IPS-20b (cell line): ENCODE data around the gene LIMS2.

Experiments used
- H3K27ac ChIP-seq: one replicate; pipeline ENCODE4 v1.5.1; 2013; ENCODE audit warnings: low read length
- H3K27me3 ChIP-seq: 2 replicates; pipeline ENCODE4 v1.6.1; 2013; ENCODE audit warnings: mild to moderate bottlenecking, low read length, inconsistent platforms; ENCODE audit not compliant: insufficient read depth
- H3K36me3 ChIP-seq: 2 replicates; pipeline ENCODE4 v1.6.1; 2013; ENCODE audit warnings: low read depth, mild to moderate bottlenecking, inconsistent platforms, low read length, moderate library complexity; ENCODE audit not compliant: insufficient read depth
- H3K4me1 ChIP-seq: 2 replicates; pipeline ENCODE4 v1.6.1; 2013; ENCODE audit warnings: mild to moderate bottlenecking, control low read depth, inconsistent platforms, low read length, moderate library complexity; ENCODE audit not compliant: insufficient read depth
- H3K4me3 ChIP-seq: 2 replicates; pipeline ENCODE4 v1.5.1; 2013; ENCODE audit warnings: mild to moderate bottlenecking, low read length, inconsistent platforms
- H3K9ac ChIP-seq: 2 replicates; pipeline ENCODE4 v1.6.1; 2013; ENCODE audit warnings: low read depth, mild to moderate bottlenecking, inconsistent platforms, low read length, moderate library complexity
- H3K9me3 ChIP-seq: 2 replicates; pipeline ENCODE4 v1.6.1; 2013; ENCODE audit warnings: mild to moderate bottlenecking, low read depth, low read length, inconsistent platforms; ENCODE audit not compliant: insufficient read depth

LIMS2 gene

GRCh38 chr2:127659408-127660290, 15.7 kb downstream of the LIMS2 start:
- Histone ChIP-seq H3K9me3 (no peaks in the 10 kb centered on the region), H3K27ac (no peak overlapping the region), H3K4me3 (no peak overlapping the region), H3K9ac (no peak overlapping the region), H3K27me3 (peaks cover 20% of the 10 kb centered on the region), H3K4me1 (peaks cover 7% of the 10 kb centered on the region), H3K36me3 (no peaks in the 10 kb centered on the region)

GRCh38 chr2:127658641-127659407, 16.5 kb downstream of the LIMS2 start:
- Histone ChIP-seq H3K27me3 (peaks cover 12% of the 10 kb centered on the region), H3K9me3 (no peaks in the 10 kb centered on the region), H3K4me3 (no peak overlapping the region), H3K36me3 (no peaks in the 10 kb centered on the region), H3K27ac (no peak overlapping the region), H3K4me1 (peaks cover 5% of the 10 kb centered on the region), H3K9ac (no peak overlapping the region)

GRCh38 chr2:127658146-127658545, 17.2 kb downstream of the LIMS2 start:
- H3K9ac ChIP-seq: no peak overlapping the region
- H3K9me3 ChIP-seq: no peaks in the 10 kb centered on the region
- H3K4me1 ChIP-seq: peaks cover 5% of the 10 kb centered on the region
- H3K27ac ChIP-seq: no peak overlapping the region
- no peaks in the 10 kb centered on the region for H3K36me3 ChIP-seq
- peaks cover 5% of the 10 kb centered on the region for H3K27me3 ChIP-seq
- H3K4me3 ChIP-seq: no peak overlapping the region

GRCh38 chr2:127657232-127657595, 18.1 kb downstream of the LIMS2 start:
- Histone ChIP-seq H3K9ac (no peak overlapping the region), H3K4me3 (no peak overlapping the region), H3K9me3 (no peaks in the 10 kb centered on the region), H3K36me3 (no peaks in the 10 kb centered on the region), H3K4me1 (peaks cover 5% of the 10 kb centered on the region; the same call in 1 of the 2 replicates), H3K27ac (no peak overlapping the region), H3K27me3 (no peaks in the 10 kb centered on the region)

GRCh38 chr2:127656569-127657231, 18.6 kb downstream of the LIMS2 start:
- Histone ChIP-seq H3K27ac (no peak overlapping the region), H3K36me3 (no peaks in the 10 kb centered on the region), H3K27me3 (no peaks in the 10 kb centered on the region), H3K4me3 (no peak overlapping the region), H3K9ac (no peak overlapping the region), H3K4me1 (peaks cover 5% of the 10 kb centered on the region; the same call in 1 of the 2 replicates), H3K9me3 (no peaks in the 10 kb centered on the region)

- H3K27ac ChIP-seq: no peak overlapping the region
- no peaks in the 10 kb centered on the region for H3K27me3 ChIP-seq
- H3K4me3 ChIP-seq: no peak overlapping the region
- no peak overlapping the region for H3K9ac ChIP-seq
- no peaks in the 10 kb centered on the region for H3K36me3 ChIP-seq
- peaks cover 5% of the 10 kb centered on the region; the same call in 1 of the 2 replicates for H3K4me1 ChIP-seq
- no peaks in the 10 kb centered on the region for H3K9me3 ChIP-seq
Measured at GRCh38 chr2:127655209-127656073, 19.9 kb downstream of the LIMS2 start.

- Histone ChIP-seq H3K9me3 (no peaks in the 10 kb centered on the region), H3K9ac (no peak overlapping the region), H3K27me3 (no peaks in the 10 kb centered on the region), H3K27ac (no peak overlapping the region), H3K4me1 (peaks cover 5% of the 10 kb centered on the region; the same call in 1 of the 2 replicates), H3K4me3 (no peak overlapping the region), H3K36me3 (no peaks in the 10 kb centered on the region)
Measured at GRCh38 chr2:127654838-127655175, 20.5 kb downstream of the LIMS2 start.

- Histone ChIP-seq H3K27me3 (no peaks in the 10 kb centered on the region), H3K27ac (no peak overlapping the region), H3K4me1 (peaks cover 5% of the 10 kb centered on the region; the same call in 1 of the 2 replicates), H3K9me3 (no peaks in the 10 kb centered on the region), H3K9ac (no peak overlapping the region), H3K36me3 (no peaks in the 10 kb centered on the region), H3K4me3 (no peak overlapping the region)
Measured at GRCh38 chr2:127654084-127654837, 21.1 kb downstream of the LIMS2 start.

GRCh38 chr2:127653421-127654083, 21.8 kb downstream of the LIMS2 start:
- Histone ChIP-seq H3K9me3 (no peaks in the 10 kb centered on the region), H3K9ac (no peak overlapping the region), H3K27me3 (no peaks in the 10 kb centered on the region), H3K27ac (no peak overlapping the region), H3K4me1 (peaks cover 5% of the 10 kb centered on the region; the same call in 1 of the 2 replicates), H3K4me3 (no peak overlapping the region), H3K36me3 (no peaks in the 10 kb centered on the region)

- H3K27ac ChIP-seq: no peak overlapping the region
- peaks cover 5% of the 10 kb centered on the region; the same call in 1 of the 2 replicates for H3K4me1 ChIP-seq
- no peaks in the 10 kb centered on the region for H3K36me3 ChIP-seq
- no peaks in the 10 kb centered on the region for H3K27me3 ChIP-seq
- H3K9ac ChIP-seq: no peak overlapping the region
- H3K4me3 ChIP-seq: no peak overlapping the region
- no peaks in the 10 kb centered on the region for H3K9me3 ChIP-seq
Measured at GRCh38 chr2:127652786-127653357, 22.5 kb downstream of the LIMS2 start.
